Activated CD8-positive, alpha-beta memory T cell treated with anti-CD3 and anti-CD28 coated beads for 36 hours (primary cell): Measurements from ENCODE around the gene CCDC138. TPM values are rescaled to one million over a fixed set of nuclear protein-coding genes. Genes with fewer than 3 reads are reported as not detected.
"Not testable (repeated sequence)": the region's sequence is repeated elsewhere in the genome, so short reads cannot be mapped to it uniquely, and the experiment has no call there.

Experiments
- CTCF ChIA-PET: fragments of 350-600 bp; sonication (Branson Sonifier 250); formaldehyde crosslinking; loops from one replicate; lab custom pipeline; 2021; ENCODE audit warnings: antibody characterized with exemption; lab: Charles Lee
- POLR2A ChIA-PET: fragments of 350-600 bp; sonication (Branson Sonifier 250); formaldehyde crosslinking; loops from one replicate; lab custom pipeline; 2021; ENCODE audit warnings: antibody characterized with exemption; lab: Charles Lee
- total RNA-seq, 2 experiments: library from RNA; stranded (reverse); gene quantifications; one replicate each; pipeline ENCODE4 v1.2.3, GENCODE V29; 2021

Gene CCDC138
- 10 to 100 TPM; 14.0 to 16.0 TPM for total RNA-seq

DNA sequence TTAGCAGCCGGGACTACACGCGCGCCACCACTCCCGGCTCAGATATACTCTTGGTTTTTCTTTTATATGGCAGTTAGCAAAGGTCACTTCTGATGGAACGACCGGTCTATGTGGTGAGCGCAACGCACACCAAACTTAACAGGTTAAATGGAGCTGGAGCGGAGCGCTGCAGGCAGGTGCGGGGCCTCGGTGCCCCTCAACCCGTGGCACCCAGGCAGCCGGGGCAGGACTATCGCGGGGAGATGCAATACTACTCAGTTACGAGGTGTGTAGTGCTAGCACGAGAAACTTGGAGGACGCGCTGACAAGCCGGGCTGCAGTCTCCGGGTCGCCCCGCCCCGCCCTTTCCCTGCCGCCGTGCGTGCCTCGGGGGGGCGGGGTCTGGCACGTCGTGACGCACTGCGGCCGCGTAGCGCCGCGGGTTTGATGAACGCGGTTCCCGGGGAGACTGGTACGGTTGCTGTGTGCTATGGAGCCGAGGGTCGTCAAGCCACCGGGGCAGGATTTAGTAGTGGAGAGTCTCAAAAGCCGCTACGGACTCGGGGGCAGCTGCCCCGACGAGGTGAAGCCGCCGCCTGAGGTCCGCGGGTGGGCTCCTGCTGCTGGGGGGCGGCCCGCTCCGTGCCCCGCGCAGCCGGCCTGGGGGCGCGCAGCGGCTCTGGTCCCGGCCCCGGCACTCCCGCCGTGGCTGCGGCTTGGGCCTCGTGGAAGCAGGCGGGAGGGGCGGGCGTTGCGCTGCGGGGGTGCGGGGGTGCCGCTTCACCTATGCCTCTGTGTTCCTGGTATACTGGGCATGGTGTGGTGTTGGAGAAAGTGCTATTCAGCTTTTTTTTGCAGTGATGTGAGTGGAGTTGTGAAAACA lies at the start of gene CCDC138:
Gene CCDC138, plus strand, starts transcription at position 418 of the 862 bp plus-strand sequence. Its CDS starts 52 bp downstream, at position 470.
- ChIA-PET POLR2A (no interaction called here), CTCF (no interaction called here)

DNA sequence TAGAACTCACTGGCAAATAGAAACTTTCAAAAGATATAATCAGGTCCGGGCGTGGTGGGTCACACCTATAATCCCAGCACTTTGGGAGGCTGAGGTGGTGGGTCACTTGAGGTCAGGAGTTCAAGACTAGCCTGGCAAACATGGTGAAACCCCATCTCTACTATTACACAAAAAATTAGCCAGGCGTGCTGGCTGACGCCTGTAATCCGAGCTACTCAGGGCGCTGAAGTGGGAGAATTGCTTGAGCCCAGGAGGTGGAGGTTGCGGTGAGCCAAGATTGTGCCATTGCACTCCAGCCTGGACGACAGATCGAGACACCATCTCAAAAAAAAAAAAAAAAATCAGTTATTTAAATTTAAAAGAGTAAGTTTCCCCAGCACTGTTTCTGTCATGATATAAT lies 28.6 kb upstream of the CCDC138 start:
- POLR2A ChIA-PET = interaction anchor here (0.6 kb wide), 1 partner anchor 240 kb away, joined by 3 read pairs; no protein-coding TSS in a partner anchor
- CTCF ChIA-PET = not testable (repeated sequence)

GRCh38 chr2:108762618-108763017 lies 24.0 kb upstream of the CCDC138 start:
- POLR2A ChIA-PET, CTCF ChIA-PET: not testable (repeated sequence)

DNA sequence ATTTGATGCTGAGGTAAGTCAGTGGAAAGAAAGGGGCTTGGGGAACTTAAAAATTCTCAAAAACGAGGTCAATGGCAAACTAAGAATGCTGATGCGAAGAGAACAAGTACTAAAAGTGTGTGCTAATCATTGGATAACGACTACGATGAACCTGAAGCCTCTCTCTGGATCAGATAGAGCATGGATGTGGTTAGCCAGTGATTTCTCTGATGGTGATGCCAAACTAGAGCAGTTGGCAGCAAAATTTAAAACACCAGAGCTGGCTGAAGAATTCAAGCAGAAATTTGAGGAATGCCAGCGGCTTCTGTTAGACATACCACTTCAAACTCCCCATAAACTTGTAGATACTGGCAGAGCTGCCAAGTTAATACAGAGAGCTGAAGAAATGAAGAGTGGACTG lies 19.9 kb upstream of the CCDC138 start:
- CTCF ChIA-PET, POLR2A ChIA-PET: not testable (repeated sequence)

- CTCF ChIA-PET = not testable (repeated sequence)
These were observed 18.7 kb upstream of the CCDC138 start for GRCh38 chr2:108767859-108768258.

GRCh38 chr2:108776475-108776874 lies 10.1 kb upstream of the CCDC138 start:
- ChIA-PET CTCF (no interaction called here), POLR2A (no interaction called here)

More at GRCh38 chr2:108767859-108768258, 18.7 kb upstream of the CCDC138 start:
- POLR2A ChIA-PET = not testable (repeated sequence)

- CTCF ChIA-PET = no interaction called here
- POLR2A ChIA-PET = no interaction called here
These were observed 7.7 kb upstream of the CCDC138 start for GRCh38 chr2:108778857-108779256.

DNA sequence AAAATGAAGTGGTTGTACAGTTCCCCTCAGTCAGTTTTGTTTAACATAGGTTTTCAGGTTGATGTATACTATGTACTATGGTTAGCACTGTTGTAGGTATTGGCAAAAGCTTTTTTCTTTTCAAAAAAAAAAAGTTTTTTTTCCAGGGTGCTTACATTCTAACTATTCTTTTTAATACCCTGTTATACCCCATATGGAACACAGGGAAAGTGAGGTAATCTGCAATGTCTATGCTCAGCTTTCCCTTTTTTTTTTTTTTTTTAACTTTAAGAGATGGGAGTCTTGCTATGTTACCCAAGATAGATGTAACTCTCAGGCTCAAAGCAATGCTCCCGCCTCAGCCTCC lies 590 bp upstream of the CCDC138 start:
- POLR2A ChIA-PET = interaction anchor here (0.6 to 0.7 kb wide), 2 partner anchors 174 to 279 kb away, joined by 3 to 4 read pairs; no protein-coding TSS in a partner anchor
- CTCF ChIA-PET = no interaction called here

- CTCF ChIA-PET = no interaction called here
- POLR2A ChIA-PET = no interaction called here
These were observed 608 bp downstream of the CCDC138 start for GRCh38 chr2:108787216-108787541.

- ChIA-PET CTCF (interaction anchor here (0.9 kb wide), 1 partner anchor 707 kb away, joined by 3 read pairs; no protein-coding TSS in a partner anchor), POLR2A (no interaction called here)
These were observed 16.6 kb downstream of the CCDC138 start for GRCh38 chr2:108803045-108803736.

GRCh38 chr2:108805032-108805431 lies 18.5 kb downstream of the CCDC138 start:
- POLR2A ChIA-PET = no interaction called here
- CTCF ChIA-PET = no interaction called here

GRCh38 chr2:108805782-108806181 lies 19.2 kb downstream of the CCDC138 start:
- POLR2A ChIA-PET = no interaction called here
- CTCF ChIA-PET = no interaction called here

GRCh38 chr2:108806371-108807113 lies 20.0 kb downstream of the CCDC138 start:
- ChIA-PET POLR2A (no interaction called here), CTCF (interaction anchor here (0.6 kb wide), 1 partner anchor 12 kb away, joined by 4 read pairs; no protein-coding TSS in a partner anchor)

GRCh38 chr2:108809936-108810335 lies 23.4 kb downstream of the CCDC138 start:
- ChIA-PET CTCF (no interaction called here), POLR2A (no interaction called here)

GRCh38 chr2:108810993-108811957 lies 24.7 kb downstream of the CCDC138 start:
- ChIA-PET CTCF (no interaction called here), POLR2A (no interaction called here)

GRCh38 chr2:108813732-108814131 lies 27.2 kb downstream of the CCDC138 start:
- ChIA-PET POLR2A (no interaction called here), CTCF (no interaction called here)

GRCh38 chr2:108820482-108820881 lies 33.9 kb downstream of the CCDC138 start:
- ChIA-PET POLR2A (no interaction called here), CTCF (no interaction called here)

GRCh38 chr2:108823286-108823685 lies 36.7 kb downstream of the CCDC138 start:
- CTCF ChIA-PET = no interaction called here
- POLR2A ChIA-PET = no interaction called here
